Stimulated activated naive CD8-positive, alpha-beta T cell treated with anti-CD3 and anti-CD28 coated beads, Interleukin-15, amount 100 ng/mL, for 72 hours (primary cell): ENCODE results near the gene TSPAN32.
A peak's percentile ranks its signal among the peaks of the same experiment; 100 is the strongest.
"Not testable (repeated sequence)": the region's sequence is repeated elsewhere in the genome, so short reads cannot be mapped to it uniquely, and the experiment has no call there.

Experiments
- ATAC-seq: fragments of 150-1000 bp; cut with Tn5 transposase; 2 replicates; pipeline ENCODE4 v1.10.0; 2021; ENCODE audit warnings: mild to moderate bottlenecking, moderate library complexity
- DNase-seq, 2 donors: peaks; one replicate each; pipeline ENCODE4 v3.0.0; 2021 to 2022
- H3K27ac Mint-ChIP-seq, 2 donors: one replicate each; pipeline ENCODE4 v1.8.0; 2022; ENCODE audit warnings: mild to moderate bottlenecking in 2 of 2, mixed read lengths in 2 of 2, moderate library complexity in 2 of 2
- H3K27me3 Mint-ChIP-seq: one replicate; pipeline ENCODE4 v1.8.0; 2022; ENCODE audit warnings: mixed read lengths
- H3K4me1 Mint-ChIP-seq: one replicate; pipeline ENCODE4 v1.8.0; 2022; ENCODE audit warnings: mild to moderate bottlenecking, mixed read lengths
- H3K4me3 Mint-ChIP-seq, 2 donors: one replicate each; pipeline ENCODE4 v1.8.0; 2022; ENCODE audit warnings: mild to moderate bottlenecking in 2 of 2, mixed read lengths in 2 of 2, moderate library complexity in 1 of 2
- H3K9me3 Mint-ChIP-seq, 2 donors: one replicate each; pipeline ENCODE4 v1.8.0; 2022; ENCODE audit warnings: mixed read lengths in 2 of 2

TSPAN32 gene

DNA sequence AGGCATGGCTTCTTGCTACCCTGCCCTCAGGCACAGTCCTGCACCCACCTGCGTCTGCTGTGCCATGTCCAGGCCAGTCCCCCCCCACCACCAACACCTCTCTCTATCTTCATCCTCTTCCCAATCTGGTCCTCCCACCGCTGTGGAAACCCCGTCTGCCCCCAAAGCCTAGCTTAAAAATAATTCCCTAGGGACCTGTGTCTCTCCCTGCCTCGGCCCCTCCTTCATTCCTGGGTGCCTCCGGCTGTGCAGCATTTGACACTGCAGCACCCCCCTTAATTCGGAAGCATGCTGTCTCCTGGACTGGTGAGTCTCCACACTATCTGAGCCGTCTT is 28.9 kb upstream of the TSPAN32 start:
- no peak for ATAC-seq
- no peak for DNase-seq
- Mint-ChIP-seq H3K4me1 (peaks cover 14% of the 10 kb centered on the region), H3K27me3 (peaks cover 59% of the 10 kb centered on the region), H3K9me3 (no peaks in the 10 kb centered on the region), H3K27ac (no peak overlapping the region), H3K4me3 (no peak overlapping the region)

DNA sequence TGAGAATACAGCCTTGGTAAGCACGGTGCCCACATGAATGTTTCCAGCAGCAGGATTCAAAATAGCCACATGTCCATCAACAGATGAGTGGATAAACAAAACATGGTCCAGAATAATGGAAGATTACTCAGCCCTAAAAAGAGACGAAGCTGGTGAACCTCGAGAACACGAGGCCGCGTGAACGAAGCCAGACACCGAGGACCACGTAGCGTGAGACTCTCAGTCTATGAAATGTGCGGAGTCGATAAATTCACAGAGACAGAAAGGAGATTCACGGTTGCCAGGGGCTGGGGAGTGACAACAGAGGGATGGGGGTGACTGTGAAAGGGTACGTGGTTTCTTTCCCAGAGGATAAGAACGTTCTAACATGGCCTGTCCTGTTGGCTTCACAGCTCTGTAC is 28.5 kb upstream of the TSPAN32 start:
- no peak overlapping the region for H3K4me3 Mint-ChIP-seq
- H3K27ac Mint-ChIP-seq, result no peak overlapping the region
- no peaks in the 10 kb centered on the region for H3K9me3 Mint-ChIP-seq
- H3K4me1 Mint-ChIP-seq, result peaks cover 10% of the 10 kb centered on the region
- no peak for DNase-seq
- ATAC-seq, result no peak
- H3K27me3 Mint-ChIP-seq, result peaks cover 55% of the 10 kb centered on the region

DNA sequence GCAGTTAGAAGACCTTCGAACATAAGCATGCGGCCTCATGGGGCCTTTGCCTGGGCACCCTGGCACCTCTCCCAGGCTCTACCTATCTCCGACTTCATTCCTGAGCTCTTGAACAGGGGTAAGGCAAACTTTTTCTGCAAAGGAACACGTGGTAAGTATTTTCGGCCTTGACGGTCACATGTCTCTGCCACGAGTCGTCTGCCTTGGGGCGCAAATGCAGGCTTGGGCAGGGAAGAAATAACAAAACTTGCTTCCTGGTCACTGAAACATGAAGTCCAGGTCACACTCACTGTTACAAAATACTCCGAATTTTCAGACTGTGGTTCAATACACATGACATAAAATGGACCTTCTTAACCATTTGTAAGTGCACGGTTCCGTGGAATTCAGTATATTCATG is 28.0 kb upstream of the TSPAN32 start:
- peaks cover 50% of the 10 kb centered on the region for H3K27me3 Mint-ChIP-seq
- no peak for ATAC-seq

DNA sequence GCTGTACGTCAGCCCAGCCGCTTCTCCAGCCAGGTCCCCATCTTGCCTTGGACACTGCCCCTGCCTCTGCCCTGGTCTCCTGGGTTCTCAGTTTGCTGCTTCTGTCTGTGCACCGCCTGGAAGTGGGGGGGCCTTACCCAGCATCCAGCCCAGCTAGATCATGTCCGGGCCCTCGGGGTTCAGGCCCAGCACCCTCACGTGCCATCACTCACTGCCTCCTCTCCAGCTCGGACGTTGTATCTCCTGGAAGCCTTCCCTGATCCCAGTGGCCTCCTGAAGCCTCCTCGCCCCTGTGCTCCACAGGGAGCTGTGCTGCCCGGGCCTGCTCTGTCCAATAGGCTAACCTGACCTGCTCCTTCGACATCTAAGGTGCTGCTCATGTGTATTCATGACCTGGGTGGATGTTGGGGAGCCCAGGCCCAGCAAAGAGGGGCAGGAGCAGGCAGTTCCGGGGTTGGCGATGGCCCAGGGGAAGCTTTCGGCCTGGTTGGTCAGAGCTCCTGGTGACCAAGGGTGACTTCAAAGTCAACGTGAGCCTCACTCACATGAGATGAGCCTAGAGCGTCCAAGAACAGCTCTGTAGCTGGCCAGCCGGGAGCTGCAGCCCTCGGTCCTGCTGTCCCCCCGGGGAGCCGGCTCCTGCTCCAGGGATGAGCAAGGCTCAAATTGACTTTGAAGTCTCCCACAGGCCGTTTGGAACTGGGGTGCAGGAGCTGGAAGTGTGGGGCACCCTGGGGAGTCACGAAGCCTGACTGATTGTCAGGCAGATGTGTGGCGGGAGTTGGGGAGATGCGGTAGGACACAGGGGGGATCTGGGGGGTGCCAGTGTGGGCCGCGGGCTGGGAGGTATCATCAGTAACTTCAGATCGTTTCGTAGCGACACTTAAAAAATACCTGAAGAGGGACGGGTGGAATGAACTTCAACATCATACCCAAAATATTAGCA is 26.2 kb upstream of the TSPAN32 start:
- H3K27me3 Mint-ChIP-seq, result peaks cover 44% of the 10 kb centered on the region

More for the DNA sequence above, 28.0 kb upstream of the TSPAN32 start:
- Mint-ChIP-seq H3K27ac (no peak overlapping the region), H3K4me3 (no peak overlapping the region), H3K9me3 (no peaks in the 10 kb centered on the region), H3K4me1 (peaks cover 6% of the 10 kb centered on the region)
- no peak for DNase-seq

DNA sequence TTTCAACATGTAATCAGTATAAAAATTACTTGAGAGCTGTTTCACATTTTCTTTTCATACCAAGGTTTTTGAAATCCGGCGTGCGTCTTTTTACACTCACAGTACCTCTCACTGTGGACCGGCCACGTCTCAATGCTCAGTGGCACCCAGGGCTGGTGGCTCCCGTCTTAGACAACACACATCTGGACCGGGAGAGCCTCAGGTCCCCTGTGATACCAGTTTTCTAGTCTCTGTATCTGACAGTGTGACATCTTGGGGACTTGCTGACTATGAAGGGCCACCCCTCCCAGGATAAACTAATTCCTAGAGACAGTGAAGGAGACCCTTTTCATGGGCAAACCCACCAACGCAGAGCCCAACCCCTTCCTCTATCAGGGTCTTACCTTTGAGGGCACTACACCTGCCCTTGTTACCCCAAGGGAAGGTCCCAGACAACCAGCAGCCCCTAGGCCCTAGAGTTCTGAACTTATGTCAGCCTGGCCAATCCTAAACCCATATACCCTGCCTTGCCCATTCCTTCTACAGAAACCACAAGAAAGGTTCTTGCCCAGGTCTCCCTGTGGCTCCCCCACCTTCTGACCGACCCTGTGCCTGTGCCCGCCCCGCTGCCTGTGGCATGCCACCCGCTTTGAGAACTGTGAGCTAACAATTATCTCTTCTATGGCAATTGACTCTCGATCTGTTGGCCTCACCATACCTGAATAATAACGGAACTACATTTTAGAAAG is 25.4 kb upstream of the TSPAN32 start:
- H3K9me3 Mint-ChIP-seq, result peaks cover 9 to 11% of the 10 kb centered on the region in 2 donors
- H3K4me3 Mint-ChIP-seq, result no peak overlapping the region
- no peaks in the 10 kb centered on the region for H3K4me1 Mint-ChIP-seq
- peaks cover 36% of the 10 kb centered on the region for H3K27me3 Mint-ChIP-seq
- DNase-seq (no peak), ATAC-seq (no peak)
- H3K27ac Mint-ChIP-seq, result peak overlapping the region in 1 of 2 donors; percentile 56

More for the DNA sequence above, 26.2 kb upstream of the TSPAN32 start:
- peaks cover 3% of the 10 kb centered on the region for H3K4me1 Mint-ChIP-seq
- ATAC-seq, result no peak
- H3K9me3 Mint-ChIP-seq, result peaks cover 8 to 9% of the 10 kb centered on the region in 2 donors
- DNase-seq, result peak in 1 of 2 donors; percentile 6
- peak overlapping the region in 1 of 2 donors; percentile 20 for H3K27ac Mint-ChIP-seq
- no peak overlapping the region for H3K4me3 Mint-ChIP-seq

DNA sequence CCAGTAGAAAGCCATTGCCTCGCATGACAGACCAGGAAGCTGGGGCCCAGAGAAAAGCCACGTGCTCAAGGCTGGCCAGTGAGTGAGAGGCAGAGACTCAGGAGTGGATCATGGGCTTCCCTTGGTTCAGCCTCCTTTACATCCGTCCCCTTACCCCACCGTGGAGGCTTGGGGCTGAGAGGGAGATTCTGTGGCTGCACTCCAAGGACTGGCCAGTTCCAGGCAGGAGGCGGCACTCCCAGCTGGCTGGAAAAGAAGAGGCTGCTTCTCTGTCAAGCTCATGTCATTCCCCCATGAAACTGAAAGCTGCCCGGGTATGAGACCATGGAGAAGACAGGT is 24.8 kb upstream of the TSPAN32 start:
- Mint-ChIP-seq H3K4me3 (no peak overlapping the region), H3K27ac (no peak overlapping the region), H3K9me3 (peaks cover 9 to 13% of the 10 kb centered on the region in 2 donors), H3K4me1 (no peaks in the 10 kb centered on the region), H3K27me3 (peaks cover 31% of the 10 kb centered on the region)
- no peak for ATAC-seq
- no peak for DNase-seq

DNA sequence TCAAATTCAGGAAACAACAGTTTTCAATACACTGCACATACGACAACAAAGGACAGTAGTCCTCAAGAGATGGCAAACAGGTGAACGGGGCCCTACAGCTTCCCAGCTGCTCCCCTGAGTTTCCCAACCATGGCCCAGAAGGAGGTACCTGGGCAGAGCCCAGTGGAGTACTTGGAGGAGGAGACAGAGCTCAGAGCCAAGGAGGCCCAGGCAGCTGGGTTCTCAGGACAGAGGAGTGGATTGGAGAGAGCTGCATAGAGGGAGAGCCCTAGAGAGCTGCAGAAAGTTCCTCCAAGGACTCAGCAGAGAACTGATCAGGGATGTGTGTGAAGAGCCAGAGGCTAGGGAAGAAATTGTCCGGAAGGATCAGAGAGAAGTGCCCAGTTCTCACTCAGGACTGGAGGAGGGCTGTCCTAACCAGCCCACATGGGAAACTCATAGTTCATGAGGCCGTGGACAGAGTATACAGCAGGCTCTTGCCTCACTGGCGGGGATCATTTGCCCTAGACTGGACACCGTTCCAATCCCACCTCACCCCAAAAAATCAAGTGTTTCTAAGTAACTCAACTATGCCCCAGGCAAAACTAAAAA is 23.8 kb upstream of the TSPAN32 start:
- peaks cover 20% of the 10 kb centered on the region for H3K27me3 Mint-ChIP-seq
- H3K27ac Mint-ChIP-seq, result no peak overlapping the region
- H3K9me3 Mint-ChIP-seq, result peaks cover 9 to 13% of the 10 kb centered on the region in 2 donors
- DNase-seq, result no peak
- no peak overlapping the region for H3K4me3 Mint-ChIP-seq
- no peaks in the 10 kb centered on the region for H3K4me1 Mint-ChIP-seq
- ATAC-seq, result no peak

DNA sequence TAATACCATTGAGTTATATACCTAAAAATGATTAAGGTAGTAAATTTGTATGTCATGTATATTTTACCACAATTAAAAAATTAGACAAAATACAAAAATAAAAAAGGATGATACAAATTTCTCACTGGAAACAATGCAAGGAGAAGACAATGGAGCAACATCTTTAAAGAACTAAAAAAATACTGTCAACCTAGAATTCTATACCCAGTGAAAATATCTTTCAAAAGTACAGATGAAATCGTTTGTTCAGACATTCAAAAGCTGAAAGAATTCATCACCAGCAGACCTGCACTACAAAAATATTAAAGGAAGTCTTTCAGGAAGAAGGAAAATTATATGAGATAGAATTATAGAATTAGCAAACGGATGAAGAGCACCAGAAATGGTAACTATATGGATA is 21.6 kb upstream of the TSPAN32 start:
- Mint-ChIP-seq H3K4me3 (no peak overlapping the region), H3K4me1 (no peaks in the 10 kb centered on the region), H3K27ac (no peak overlapping the region), H3K27me3 (peaks cover 6% of the 10 kb centered on the region), H3K9me3 (peaks cover 9 to 13% of the 10 kb centered on the region in 2 donors)
- DNase-seq, result no peak
- ATAC-seq, result no peak

DNA sequence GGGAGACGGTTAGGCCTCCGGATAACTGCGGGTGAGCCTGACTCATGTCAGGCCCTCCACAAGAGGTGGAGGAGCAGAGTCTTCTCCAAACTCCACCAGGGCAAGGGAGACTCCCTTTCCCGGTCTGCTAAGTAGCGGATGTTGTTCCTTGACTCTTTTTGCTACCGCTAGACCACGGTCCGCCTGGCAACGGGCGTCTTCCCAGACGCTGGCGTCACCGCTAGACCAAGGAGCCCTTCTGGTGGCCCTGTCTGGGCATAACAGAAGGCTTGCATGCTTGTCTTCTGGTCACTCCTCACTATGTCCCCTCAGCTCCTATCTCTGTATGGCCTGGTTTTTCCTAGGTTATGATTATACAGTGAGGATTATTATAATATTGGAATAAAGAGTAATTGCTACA is 15.5 kb upstream of the TSPAN32 start:
- not testable (repeated sequence) for H3K27ac Mint-ChIP-seq, ATAC-seq, H3K9me3 Mint-ChIP-seq, DNase-seq, H3K4me3 Mint-ChIP-seq, H3K27me3 Mint-ChIP-seq
- H3K4me1 Mint-ChIP-seq, result peaks cover 14% of the 10 kb centered on the region

DNA sequence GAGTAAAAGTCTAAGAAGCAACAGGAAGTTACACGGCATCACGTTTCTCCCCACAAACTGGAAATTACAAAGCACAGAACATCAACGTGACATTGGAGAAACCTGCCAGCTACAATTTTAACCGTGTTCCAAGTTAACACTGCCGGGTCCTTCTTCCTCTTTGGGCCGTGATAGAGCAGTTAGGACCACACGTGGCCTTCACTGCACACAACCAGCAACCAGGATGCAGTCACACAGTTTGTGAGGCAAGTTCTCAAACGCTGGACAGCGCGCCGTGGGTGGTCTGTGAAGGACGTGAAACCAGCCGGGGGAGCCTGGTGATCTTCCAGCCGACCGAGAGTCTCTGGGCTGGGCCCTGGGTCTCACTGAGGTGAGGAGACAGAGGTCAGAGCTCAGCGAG is 14.7 kb upstream of the TSPAN32 start:
- peak overlapping the region in 1 of 2 donors; percentile 60 for H3K27ac Mint-ChIP-seq
- ATAC-seq (no peak), DNase-seq (peak in 1 of 2 donors; percentile 8)
- H3K27me3 Mint-ChIP-seq, result no peaks in the 10 kb centered on the region
- peak overlapping the region; percentile 3 to 5 for H3K4me3 Mint-ChIP-seq
- H3K9me3 Mint-ChIP-seq, result no peaks in the 10 kb centered on the region
- H3K4me1 Mint-ChIP-seq, result peaks cover 14% of the 10 kb centered on the region

DNA sequence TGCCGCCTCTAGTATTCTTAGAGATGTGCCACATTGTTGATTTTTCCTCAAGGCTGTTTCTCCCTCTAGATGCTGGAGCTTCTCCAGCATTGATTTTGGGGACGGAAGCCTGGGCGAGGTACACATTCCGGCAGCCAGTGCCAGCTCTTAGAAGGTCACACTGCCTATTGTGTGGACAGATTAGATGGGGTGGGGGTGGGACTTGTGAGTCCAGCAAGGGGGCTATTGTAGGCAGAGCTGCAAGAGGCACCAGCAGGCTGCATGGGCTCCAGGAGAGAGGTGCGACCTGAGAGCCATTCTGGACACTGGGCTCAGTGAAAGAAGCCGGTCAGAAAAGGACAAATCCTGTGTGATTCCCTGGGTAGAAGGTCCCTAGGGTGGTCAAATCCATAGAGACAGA is 12.5 kb upstream of the TSPAN32 start:
- Mint-ChIP-seq H3K9me3 (no peaks in the 10 kb centered on the region), H3K4me3 (no peak overlapping the region), H3K27me3 (no peaks in the 10 kb centered on the region), H3K27ac (no peak overlapping the region), H3K4me1 (peaks cover 30% of the 10 kb centered on the region)
- DNase-seq (peak in 1 of 2 donors; percentile 6), ATAC-seq (no peak)

DNA sequence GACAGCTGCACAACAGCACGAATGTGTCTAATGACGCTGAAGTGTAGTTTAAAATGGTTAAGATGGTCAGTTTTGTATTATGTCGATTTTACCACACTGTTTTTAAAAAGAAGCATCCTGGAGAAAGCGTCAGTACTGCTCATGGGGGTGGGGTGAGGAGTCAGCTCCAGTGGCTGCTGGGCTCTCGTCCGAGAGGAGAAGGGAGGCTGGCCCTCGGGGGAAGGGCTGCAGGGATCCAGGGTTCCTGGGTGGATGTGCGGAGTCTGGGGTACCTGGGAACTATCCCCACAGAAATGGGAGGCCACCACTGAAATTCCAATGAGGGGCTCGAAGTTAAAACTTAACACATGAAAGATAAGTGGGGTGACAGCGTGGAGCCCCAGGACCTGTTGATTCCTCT is 12.0 kb upstream of the TSPAN32 start:
- Mint-ChIP-seq H3K27me3 (no peaks in the 10 kb centered on the region), H3K4me3 (no peak overlapping the region), H3K27ac (no peak overlapping the region), H3K4me1 (peaks cover 35% of the 10 kb centered on the region), H3K9me3 (no peaks in the 10 kb centered on the region)
- ATAC-seq, result no peak
- DNase-seq, result no peak

DNA sequence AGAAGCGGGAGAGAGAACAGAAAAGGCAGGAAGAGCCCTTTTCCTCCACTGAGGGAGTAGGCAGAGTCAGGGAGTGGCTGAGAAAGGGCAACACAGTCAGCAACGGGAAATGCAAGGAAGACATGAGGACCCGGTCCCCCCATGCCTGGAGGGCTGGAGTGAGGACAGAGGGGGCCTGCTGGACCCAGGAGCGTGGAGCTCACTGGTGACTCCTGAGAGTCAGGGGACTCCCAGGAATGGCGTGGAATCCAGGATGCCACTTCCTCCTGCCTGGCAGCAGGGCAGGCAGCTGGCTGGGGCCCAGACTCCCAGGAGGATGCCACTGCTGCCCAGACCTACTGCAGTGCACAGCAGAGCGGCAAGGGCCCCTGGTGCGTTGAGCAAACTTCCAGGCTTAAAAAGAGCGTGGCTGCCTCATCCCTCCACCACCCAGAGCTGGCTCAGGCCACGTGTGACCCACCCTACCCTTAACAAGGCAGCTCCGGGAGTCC is 11.4 kb upstream of the TSPAN32 start:
- H3K4me3 Mint-ChIP-seq, result no peak overlapping the region
- H3K27me3 Mint-ChIP-seq, result no peaks in the 10 kb centered on the region
- no peak overlapping the region for H3K27ac Mint-ChIP-seq
- DNase-seq (peak in 1 of 2 donors; percentile 6), ATAC-seq (no peak)
- H3K4me1 Mint-ChIP-seq, result peaks cover 37% of the 10 kb centered on the region
- no peaks in the 10 kb centered on the region for H3K9me3 Mint-ChIP-seq

DNA sequence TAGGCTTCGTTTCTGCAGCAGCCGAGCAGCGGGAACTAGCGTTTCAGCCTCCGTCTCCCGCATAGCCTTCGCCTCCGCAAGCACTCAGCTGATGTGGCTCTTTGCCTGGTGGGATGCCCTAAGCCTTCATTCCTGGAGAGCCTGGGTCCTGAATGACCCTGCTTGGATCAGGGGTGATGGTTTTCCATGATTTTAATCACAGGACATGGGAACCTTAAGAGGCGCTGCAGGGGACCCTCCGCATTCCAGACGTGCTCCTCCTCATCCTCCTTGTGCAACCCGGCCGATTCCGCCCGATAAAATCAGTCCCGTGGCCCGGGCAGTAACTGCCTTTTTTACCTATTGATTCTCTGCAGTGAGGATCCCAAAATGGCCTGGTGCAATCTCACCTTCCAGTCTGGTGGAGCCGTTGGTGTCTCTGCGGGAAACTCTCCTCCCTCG is 8.3 kb upstream of the TSPAN32 start:
- H3K27ac Mint-ChIP-seq, result no peak overlapping the region
- no peak for ATAC-seq

DNA sequence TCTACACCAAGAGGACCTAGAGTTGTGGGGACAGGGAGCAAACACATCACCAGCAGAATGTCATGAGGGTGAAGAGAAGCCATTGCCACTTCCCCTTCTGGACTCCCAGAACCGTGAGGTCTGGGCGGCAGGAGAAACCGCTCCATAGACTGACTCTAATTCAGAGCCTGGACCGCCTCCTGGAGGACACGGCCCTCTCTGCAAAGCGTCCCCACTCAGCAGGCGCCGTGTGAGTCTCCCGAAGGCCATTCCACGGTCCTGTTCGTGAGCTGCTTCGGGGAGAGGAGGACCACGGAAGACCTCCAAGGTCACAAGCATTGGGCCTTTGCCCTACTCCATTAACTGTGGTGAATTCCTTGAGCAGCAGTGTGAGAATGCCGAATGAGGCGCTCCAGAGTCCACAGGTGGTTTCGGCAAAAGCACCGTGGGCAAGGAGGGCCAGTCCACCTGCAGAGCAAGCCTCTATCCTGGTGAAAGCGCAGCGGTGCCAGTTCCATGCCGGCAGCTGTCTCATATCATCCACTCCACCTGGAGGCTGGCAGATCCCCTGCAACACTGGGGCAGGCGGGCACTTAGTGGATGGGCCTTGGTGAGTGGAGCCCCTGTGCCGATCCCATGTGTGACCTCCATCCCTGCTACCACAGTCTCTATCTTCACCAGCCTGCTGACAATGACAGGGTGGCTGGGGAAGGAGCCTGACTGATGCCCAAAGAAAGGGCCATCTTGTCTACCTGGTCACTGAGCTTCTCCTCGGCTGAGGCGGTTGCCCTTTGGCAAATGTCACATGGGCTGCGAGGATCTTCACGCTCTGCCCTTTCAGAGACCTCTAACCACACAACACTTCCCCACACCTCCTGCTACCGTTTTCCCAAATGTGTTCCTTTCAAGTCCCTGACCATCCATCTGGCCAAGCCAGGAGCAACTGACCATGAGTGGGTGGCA is 7.6 kb upstream of the TSPAN32 start:
- no peaks in the 10 kb centered on the region for H3K9me3 Mint-ChIP-seq
- no peak overlapping the region for H3K4me3 Mint-ChIP-seq
- H3K4me1 Mint-ChIP-seq, result peaks cover 46% of the 10 kb centered on the region
- ATAC-seq, result no peak
- peak in 1 of 2 donors; percentile 7 for DNase-seq
- no peak overlapping the region for H3K27ac Mint-ChIP-seq
- no peaks in the 10 kb centered on the region for H3K27me3 Mint-ChIP-seq

More for the DNA sequence above, 8.3 kb upstream of the TSPAN32 start:
- Mint-ChIP-seq H3K4me1 (peaks cover 39% of the 10 kb centered on the region), H3K27me3 (no peaks in the 10 kb centered on the region), H3K4me3 (no peak overlapping the region), H3K9me3 (no peaks in the 10 kb centered on the region)
- no peak for DNase-seq
